ENCODE results near the gene OGFOD3. TPM values are rescaled to one million over a fixed set of nuclear protein-coding genes. Genes with fewer than 3 reads are reported as not detected.

Gene OGFOD3
- total RNA-seq, 1 donor from 2014 or later, result 27.1 TPM

DNA sequence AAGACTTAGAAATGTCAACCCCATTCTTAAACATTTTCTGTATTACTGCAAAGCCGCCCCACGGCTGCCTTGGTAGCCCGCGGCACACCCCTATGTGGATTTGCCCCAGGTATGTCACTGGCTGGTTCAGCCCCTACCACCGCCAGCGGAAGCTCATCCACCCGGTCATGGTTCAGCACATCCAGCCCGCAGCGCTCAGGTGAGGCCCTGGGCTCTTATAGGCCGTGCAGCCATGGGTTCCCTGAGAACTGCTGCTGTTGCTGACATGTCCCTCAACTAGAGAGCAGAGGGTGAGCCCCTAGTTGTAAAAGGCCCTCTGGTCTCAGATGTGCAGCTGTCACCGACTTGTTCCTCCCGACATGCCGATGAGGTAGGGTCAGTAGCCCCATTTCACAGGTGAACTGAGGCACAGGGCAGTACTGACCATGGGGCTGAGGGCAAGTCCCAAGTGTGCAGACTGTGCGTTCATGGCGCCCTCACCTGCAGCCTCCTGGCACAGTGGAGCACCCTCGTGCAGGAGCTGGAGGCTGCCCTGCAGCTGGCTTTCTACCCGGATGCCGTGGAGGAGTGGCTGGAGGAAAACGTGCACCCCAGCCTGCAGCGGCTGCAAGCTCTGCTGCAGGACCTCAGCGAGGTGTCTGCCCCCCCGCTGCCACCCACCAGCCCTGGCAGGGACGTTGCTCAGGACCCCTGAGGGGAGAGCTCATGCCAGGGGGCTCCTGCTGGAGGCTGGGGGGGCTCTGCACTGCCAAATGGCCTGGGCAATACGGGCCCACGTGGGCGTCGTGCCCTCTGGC lies 23.5 kb upstream of the OGFOD3 start:
- intact Hi-C loops (cut with DNase I), result no loop called here
- Histone ChIP-seq H3K4me1 (peaks cover 21% of the 10 kb centered on the region), H3K27me3 (ENCODE audit: low read depth) (no peaks in the 10 kb centered on the region), H3K9me3 (no peaks in the 10 kb centered on the region), H3K36me3 (peaks cover 53% of the 10 kb centered on the region), H3K4me3 (no peak overlapping the region), H3K27ac (no peak overlapping the region)
- ATAC-seq (no peak), DNase-seq (no peak)
- TF ChIP-seq, protein P1, sequence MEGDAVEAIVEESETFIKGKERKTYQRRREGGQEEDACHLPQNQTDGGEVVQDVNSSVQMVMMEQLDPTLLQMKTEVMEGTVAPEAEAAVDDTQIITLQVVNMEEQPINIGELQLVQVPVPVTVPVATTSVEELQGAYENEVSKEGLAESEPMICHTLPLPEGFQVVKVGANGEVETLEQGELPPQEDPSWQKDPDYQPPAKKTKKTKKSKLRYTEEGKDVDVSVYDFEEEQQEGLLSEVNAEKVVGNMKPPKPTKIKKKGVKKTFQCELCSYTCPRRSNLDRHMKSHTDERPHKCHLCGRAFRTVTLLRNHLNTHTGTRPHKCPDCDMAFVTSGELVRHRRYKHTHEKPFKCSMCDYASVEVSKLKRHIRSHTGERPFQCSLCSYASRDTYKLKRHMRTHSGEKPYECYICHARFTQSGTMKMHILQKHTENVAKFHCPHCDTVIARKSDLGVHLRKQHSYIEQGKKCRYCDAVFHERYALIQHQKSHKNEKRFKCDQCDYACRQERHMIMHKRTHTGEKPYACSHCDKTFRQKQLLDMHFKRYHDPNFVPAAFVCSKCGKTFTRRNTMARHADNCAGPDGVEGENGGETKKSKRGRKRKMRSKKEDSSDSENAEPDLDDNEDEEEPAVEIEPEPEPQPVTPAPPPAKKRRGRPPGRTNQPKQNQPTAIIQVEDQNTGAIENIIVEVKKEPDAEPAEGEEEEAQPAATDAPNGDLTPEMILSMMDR (IDR thresholded peaks at IDR 0.05), result no peak

DNA sequence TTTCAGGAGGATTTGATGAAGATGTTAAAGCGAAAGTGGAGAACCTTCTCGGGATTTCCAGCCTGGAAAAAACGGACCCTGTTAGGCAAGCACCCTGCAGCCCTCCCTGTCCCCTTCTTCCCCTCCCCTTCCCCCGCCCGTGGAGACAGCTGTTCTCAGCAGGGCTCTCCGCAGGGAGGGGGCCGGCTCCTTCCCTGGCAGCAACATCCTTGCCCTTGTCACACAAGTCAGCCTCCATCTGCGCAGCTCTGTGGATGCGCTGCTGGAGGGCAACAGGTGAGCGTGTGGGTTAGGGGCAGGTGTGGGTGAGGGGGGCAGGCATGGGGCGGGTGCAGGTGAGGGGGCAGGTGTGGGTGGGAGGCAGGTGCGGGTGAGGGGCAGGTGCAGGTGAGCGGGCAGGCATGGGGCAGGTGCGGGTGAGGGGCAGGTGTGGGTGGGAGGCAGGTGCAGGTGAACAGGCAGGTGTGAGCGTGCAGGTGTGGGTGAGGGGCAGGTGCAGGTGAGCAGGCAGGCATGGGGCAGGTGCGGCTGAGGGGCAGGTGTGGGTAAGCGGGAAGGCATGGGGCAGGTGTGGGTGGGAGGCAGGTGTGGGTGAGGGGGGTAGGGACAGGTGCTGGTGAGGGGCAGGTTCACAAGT lies 22.7 kb upstream of the OGFOD3 start:
- TF ChIP-seq, protein P1 (IDR thresholded peaks at IDR 0.05), result no peak
- Histone ChIP-seq H3K4me3 (peak overlapping the region; percentile 21), H3K27ac (peak overlapping the region; percentile 54), H3K27me3 (ENCODE audit: low read depth) (no peaks in the 10 kb centered on the region), H3K36me3 (peaks cover 58% of the 10 kb centered on the region), H3K9me3 (no peaks in the 10 kb centered on the region), H3K4me1 (peaks cover 21% of the 10 kb centered on the region)
- DNase-seq (no peak), ATAC-seq (peak in 1 of 2 donors; percentile 31)
- intact Hi-C loops (cut with DNase I), result no loop called here

DNA sequence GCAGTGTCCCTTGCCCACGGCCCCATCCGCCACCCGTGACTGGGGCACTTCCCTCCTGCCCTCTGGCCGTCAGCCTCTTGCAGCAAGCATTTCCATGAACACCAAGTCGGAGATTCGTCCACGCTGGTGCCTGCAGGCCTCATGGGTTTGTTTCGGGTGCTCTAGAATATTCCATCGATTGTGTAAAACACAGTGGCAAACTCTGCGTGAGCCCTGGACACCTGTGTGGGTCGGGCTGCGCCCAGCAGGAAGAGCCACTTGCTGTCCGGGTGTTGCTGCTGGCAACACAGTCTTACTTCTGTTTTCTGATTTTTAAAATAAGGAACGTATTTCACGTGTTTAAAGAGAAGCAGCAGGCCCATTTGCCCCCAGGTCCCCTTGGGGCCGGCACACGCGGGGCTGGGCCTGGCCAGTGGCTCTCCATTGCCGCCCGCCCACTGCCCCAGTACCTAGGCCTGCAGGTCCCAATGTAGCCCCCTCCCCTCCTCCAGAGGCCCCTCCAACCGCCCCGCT lies 22.1 kb upstream of the OGFOD3 start:
- intact Hi-C loops (cut with DNase I), result no loop called here
- Histone ChIP-seq H3K9me3 (no peaks in the 10 kb centered on the region), H3K4me1 (peaks cover 15% of the 10 kb centered on the region), H3K36me3 (peaks cover 52% of the 10 kb centered on the region), H3K27ac (peak overlapping the region; percentile 54), H3K4me3 (peak overlapping the region; percentile 21), H3K27me3 (ENCODE audit: low read depth) (no peaks in the 10 kb centered on the region)
- ATAC-seq (peak; percentile 16 to 35), DNase-seq (peak; percentile 68)
- TF ChIP-seq, protein P1 (IDR thresholded peaks at IDR 0.05), result no peak

DNA sequence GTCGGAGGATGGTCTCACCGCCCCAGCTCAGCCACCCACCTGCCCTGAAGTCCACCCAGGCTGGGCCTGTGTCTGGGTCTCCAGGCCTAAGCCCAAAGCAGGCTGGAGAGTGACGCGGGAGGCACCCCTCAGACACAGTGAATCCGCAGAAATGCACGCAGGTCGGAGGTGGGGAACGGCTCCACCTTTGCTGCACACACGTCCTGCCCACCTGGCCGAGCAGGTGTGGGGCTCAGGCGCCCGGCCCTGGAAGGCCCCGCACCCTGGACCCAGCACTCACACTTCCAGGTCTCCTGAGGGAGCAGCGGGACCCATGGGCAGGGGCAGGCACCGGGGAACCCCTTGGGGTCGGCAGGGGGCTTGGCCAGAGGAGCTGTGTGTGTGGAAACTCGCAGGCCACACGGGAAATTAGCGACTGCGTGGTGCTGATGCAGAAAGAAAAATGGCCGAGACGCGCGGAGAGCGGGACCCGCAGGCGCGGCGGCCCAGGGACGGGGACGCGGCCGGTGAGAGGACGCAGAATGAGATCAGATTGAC lies 21.5 kb upstream of the OGFOD3 start:
- ATAC-seq (no peak), DNase-seq (no peak)
- H3K36me3 ChIP-seq, result peaks cover 50% of the 10 kb centered on the region
- TF ChIP-seq, protein P1 (IDR thresholded peaks at IDR 0.05), result no peak
- peaks cover 9% of the 10 kb centered on the region for H3K4me1 ChIP-seq
- H3K4me3 ChIP-seq, result peak overlapping the region; percentile 21
- H3K27me3 ChIP-seq (ENCODE audit: low read depth), result no peaks in the 10 kb centered on the region
- H3K27ac ChIP-seq, result no peak overlapping the region
- H3K9me3 ChIP-seq, result no peaks in the 10 kb centered on the region
- intact Hi-C loops (cut with DNase I), result no loop called here

DNA sequence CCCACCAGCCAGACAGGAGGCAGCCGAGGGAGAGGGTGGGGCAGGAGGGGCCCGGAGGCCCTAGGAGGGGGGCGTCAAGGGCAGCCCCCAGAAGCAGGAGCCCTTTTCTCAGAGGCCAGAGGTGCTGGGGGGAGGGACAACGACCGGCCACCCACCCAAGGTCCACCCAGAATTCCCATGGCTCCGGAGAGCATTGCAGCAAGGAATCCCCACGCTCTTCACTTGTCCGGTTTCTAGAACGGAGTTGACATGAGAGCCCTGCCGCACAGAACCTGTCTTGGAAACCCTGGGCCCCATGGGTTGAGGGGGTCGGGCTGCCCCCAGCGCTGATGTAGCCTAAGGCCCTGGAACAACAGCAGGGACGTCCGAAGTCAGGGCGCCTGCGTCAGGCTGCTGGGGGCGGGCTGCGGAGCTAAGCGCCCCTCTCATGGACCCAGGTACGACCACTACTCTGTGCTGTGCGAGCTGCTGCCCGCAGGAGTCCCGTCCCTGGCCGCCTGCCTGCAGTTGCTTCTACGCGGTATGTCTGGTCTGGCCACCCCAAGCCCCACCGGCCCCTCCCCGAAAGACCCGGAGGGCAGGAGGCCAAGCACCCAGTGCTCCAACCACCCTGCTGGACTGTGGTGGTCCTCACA lies 20.9 kb upstream of the OGFOD3 start:
- no peak for ATAC-seq
- H3K36me3 ChIP-seq, result peaks cover 45% of the 10 kb centered on the region
- no peak for DNase-seq

More for the DNA sequence above, 20.9 kb upstream of the OGFOD3 start:
- no peaks in the 10 kb centered on the region for H3K9me3 ChIP-seq
- H3K4me3 ChIP-seq, result no peak overlapping the region
- intact Hi-C loops (cut with DNase I), result no loop called here
- H3K4me1 ChIP-seq, result peaks cover 5% of the 10 kb centered on the region
- no peaks in the 10 kb centered on the region for H3K27me3 ChIP-seq (ENCODE audit: low read depth)
- TF ChIP-seq, protein P1 (IDR thresholded peaks at IDR 0.05), result no peak
- no peak overlapping the region for H3K27ac ChIP-seq

All from lower lobe of right lung (tissue), 2 donors.